ENCODE measurements around the gene TCHHL1. TPM values are rescaled to one million over a fixed set of nuclear protein-coding genes. Genes with fewer than 3 reads are reported as not detected.

TCHHL1 gene
- total and polyA plus RNA-seq, 9 of the 15 experiments (the other 6 are each of a cell fraction or from before 2014, with no cell fraction given) = not detected

- no peak for TF ChIP-seq POU5F1 (IDR thresholded peaks at IDR 0.05; ENCODE audit: borderline replicate concordance, low read depth, low read length, partially characterized antibody)
- no peak for TF ChIP-seq CHD1 (IDR thresholded peaks at IDR 0.05; ENCODE audit: low read length)
- TF ChIP-seq TAF15 (IDR thresholded peaks at IDR 0.05; ENCODE audit: low read depth, low read length) = no peak
These were observed 21.1 kb upstream of the TCHHL1 start (continued) for GRCh38 chr1:152109998-152110294.

GRCh38 chr1:152109231-152109997 lies 20.6 kb upstream of the TCHHL1 start:
- Histone ChIP-seq H3K27me3 (ENCODE audit: control insufficient read depth in 2 of 2, insufficient read depth in 2 of 2, low read length in 2 of 2) (peaks cover 11 to 57% of the 10 kb centered on the region in 2 experiments; a peak in 3 of 5 replicates), H3K9ac (ENCODE audit: insufficient read depth in 1 of 2, low read depth in 2 of 2, low read length in 2 of 2) (no peak overlapping the region), H3K36me3 (ENCODE audit: control insufficient read depth, insufficient read depth, low read length) (no peaks in the 10 kb centered on the region), H3K4me2 (ENCODE audit: insufficient read depth, low read length) (no peak overlapping the region), H2AFZ (ENCODE audit: low read depth, low read length) (no peak overlapping the region), H3K4me1 (replicated peaks in 1 of 2; ENCODE audit: control insufficient read depth in 2 of 2, insufficient read depth in 2 of 2, low read length in 2 of 2) (peaks cover 0 to 14% of the 10 kb centered on the region in 2 experiments; a peak in 1 of 5 replicates), H3K9me3 (replicated peaks; ENCODE audit: control insufficient read depth, insufficient read depth, low read depth, low read length) (no peaks in the 10 kb centered on the region), H4K20me1 (replicated peaks; ENCODE audit: control insufficient read depth, insufficient read depth, low read length) (no peaks in the 10 kb centered on the region), H3K9me1 (ENCODE audit: control insufficient read depth, insufficient read depth, low read length) (no peaks in the 10 kb centered on the region), H3K79me2 (ENCODE audit: control insufficient read depth, insufficient read depth, low read length) (no peaks in the 10 kb centered on the region), H3K27ac (ENCODE audit: extremely low read depth, low read depth, low read length) (no peak overlapping the region), H3K4me3 (no peak overlapping the region)
- TF ChIP-seq ZNF586 (CRISPR knock-in tag; conservative IDR thresholded peaks at IDR 0.05) (no peak), ETV5 (CRISPR knock-in tag; IDR thresholded peaks at IDR 0.05; ENCODE audit: low read depth) (no peak), FOSL1 (tag; conservative IDR thresholded peaks at IDR 0.05) (no peak), ZNF507 (tag; conservative IDR thresholded peaks at IDR 0.05) (no peak), CREM (IDR thresholded peaks at IDR 0.05; ENCODE audit: low read depth) (no peak), CREB3L1 (IDR thresholded peaks at IDR 0.05; ENCODE audit: borderline replicate concordance, low read depth) (no peak), MLLT1 (IDR thresholded peaks at IDR 0.05) (no peak), KAT2B (IDR thresholded peaks at IDR 0.05; ENCODE audit: low read depth, low read length) (no peak), ZNF449 (CRISPR knock-in tag; IDR thresholded peaks at IDR 0.05) (no peak), ZNF146 (CRISPR knock-in tag; IDR thresholded peaks at IDR 0.05; ENCODE audit: unreplicated experiment) (no peak), MAFK (IDR thresholded peaks at IDR 0.05; ENCODE audit: low read length) (no peak), CHD4 (IDR thresholded peaks at IDR 0.05; ENCODE audit: insufficient read depth, insufficient replicate concordance, low read depth, low read length, poor library complexity, severe bottlenecking) (no peak)
- 25% methylated on average over 21 of the region's 31 CpGs for WGBS (ENCODE audit: insufficient coverage, low coverage, missing lambda C conversion rate)
- no peak for ATAC-seq
- intact Hi-C loops (cut with micrococcal nuclease) = no loop called here
- ChIA-PET POLR2A (interaction anchor here (0.7 to 1.5 kb wide), 2 partner anchors 8 to 10 kb away, joined by 3 to 5 read pairs; no protein-coding TSS in a partner anchor), CTCF (ENCODE audit: low intra/inter-chr PET ratio) (no interaction called here)
- BruUV-seq (replicated peaks) = no TSS peak
- no peak for FAIRE-seq
- no peak for DNase-seq (ENCODE audit: extremely low read depth in 1 of 4, low spot score in 3 of 4)
- in situ Hi-C loops (cut with MboI) = no loop called here
